ENCODE data around the gene BLMH. TPM values are rescaled to one million over a fixed set of nuclear protein-coding genes. Genes with fewer than 3 reads are reported as not detected.

BLMH gene
- total and polyA plus RNA-seq, 10 of the 15 experiments (the other 5 are each of a cell fraction or from before 2014, with no cell fraction given): 16.1 to 63.9 (median 54.0) TPM

GRCh38 chr17:30304778-30305177, 13.0 kb upstream of the BLMH start:
- H3K4me2 ChIP-seq (ENCODE audit: control insufficient read depth, insufficient read depth): no peak overlapping the region
- no TSS peak for BruUV-seq (replicated peaks)
- 90% methylated on average over 1 of the region's 3 CpGs for WGBS (ENCODE audit: insufficient coverage, insufficient replicate concordance, low lambda C conversion rate, missing lambda C conversion rate)
- ATAC-seq (no peak), DNase-seq (ENCODE audit: low read depth, low spot score) (no peak), FAIRE-seq (no peak)
- ChIA-PET RAD21 (ENCODE audit: unreplicated experiment) (no interaction called here), SMC1A (ENCODE audit: uncharacterized antibody, unreplicated experiment) (interaction anchor here (1.0 to 2.4 kb wide), 2 partner anchors 18 to 180 kb away, joined by 3 to 8 read pairs; no protein-coding TSS in a partner anchor), POLR2A (interaction anchor here (0.7 kb wide), 1 partner anchor 30 kb away, joined by 4 read pairs; no protein-coding TSS in a partner anchor), CTCF (no interaction called here)
- H4K20me1 ChIP-seq (ENCODE audit: control insufficient read depth, insufficient read depth): no peaks in the 10 kb centered on the region
- in situ Hi-C loops (cut with MboI) (no loop called here), intact Hi-C loops (cut with micrococcal nuclease; ENCODE audit: unreplicated experiment) (no loop called here)
- H3K36me3 ChIP-seq (ENCODE audit: control insufficient read depth in 2 of 2, insufficient read depth in 2 of 2, low read length in 1 of 2): no peaks in the 10 kb centered on the region
- H2AFZ ChIP-seq (ENCODE audit: control insufficient read depth, low read depth, low read length): no peak overlapping the region
- H3K79me2 ChIP-seq (ENCODE audit: control insufficient read depth, insufficient read depth, low read length): no peaks in the 10 kb centered on the region
- no peak overlapping the region for H3K4me3 ChIP-seq
- no peak overlapping the region for H3K9ac ChIP-seq (ENCODE audit: control insufficient read depth, insufficient read depth, low read length)
- peaks cover 7% of the 10 kb centered on the region for H3K4me1 ChIP-seq (ENCODE audit: control insufficient read depth, insufficient read depth, low read length)
- H3K27ac ChIP-seq (ENCODE audit: control insufficient read depth, insufficient read depth): no peak overlapping the region
- H3K9me3 ChIP-seq (replicated peaks; ENCODE audit: control insufficient read depth, insufficient read depth, low read length): no peaks in the 10 kb centered on the region; the same call in 1 of the 3 replicates
- no peaks in the 10 kb centered on the region for H3K27me3 ChIP-seq (replicated peaks in 1 of 2; ENCODE audit: control insufficient read depth in 2 of 2, insufficient read depth in 2 of 2, low read length in 1 of 2)
- TF ChIP-seq BCL11A (IDR thresholded peaks at IDR 0.05; ENCODE audit: low read depth, low read length) (no peak), TBL1XR1 (IDR thresholded peaks at IDR 0.05; ENCODE audit: low read depth, low read length) (no peak), ZSCAN29 (IDR thresholded peaks at IDR 0.05) (no peak), NBN (IDR thresholded peaks at IDR 0.05) (no peak), ZNF622 (IDR thresholded peaks at IDR 0.05) (no peak), MTA2 (IDR thresholded peaks at IDR 0.05; ENCODE audit: low read depth) (no peak), NFXL1 (IDR thresholded peaks at IDR 0.05; ENCODE audit: borderline replicate concordance) (no peak), PAX5 (IDR thresholded peaks at IDR 0.05; ENCODE audit: borderline replicate concordance, low read depth, low read length) (no peak), HCFC1 (IDR thresholded peaks at IDR 0.05; ENCODE audit: low read length) (no peak), PKNOX1 (IDR thresholded peaks at IDR 0.05) (no peak), SUPT20H (IDR thresholded peaks at IDR 0.05; ENCODE audit: borderline replicate concordance, control insufficient read depth, low read depth, low read length) (no peak), BRCA1 (IDR thresholded peaks at IDR 0.05; ENCODE audit: low read depth, low read length) (no peak), MEF2A (IDR thresholded peaks at IDR 0.05; ENCODE audit: insufficient read depth, low read depth, low read length) (no peak), REST (IDR thresholded peaks at IDR 0.05; ENCODE audit: low read depth, low read length) (no peak), E2F4 (IDR thresholded peaks at IDR 0.05; ENCODE audit: low read depth, low read length) (no peak), TAF1 (IDR thresholded peaks at IDR 0.05; ENCODE audit: borderline replicate concordance, low read depth, low read length) (no peak), CEBPZ (IDR thresholded peaks at IDR 0.05; ENCODE audit: low read depth, low read length) (no peak)

All from GM12878 (cell line).